Stimulated activated CD4-positive, alpha-beta T cell treated with anti-CD3 and anti-CD28 coated beads, Interleukin-15, amount 100 ng/mL, for 1 hour (primary cell): Measurements from ENCODE around the gene COL20A1.
A peak's percentile ranks its signal among the peaks of the same experiment; 100 is the strongest.

Experiments
- DNase-seq, 2 donors: peaks; one replicate each; pipeline ENCODE4 v3.0.0-alpha.2; 2020; ENCODE audit warnings: low read depth in 1 of 2, low spot score in 1 of 2

The COL20A1 gene

GRCh38 chr20:63261060-63261794 lies 31.8 kb upstream of the COL20A1 start:
- DNase-seq: no peak

- DNase-seq: no peak
Measured at GRCh38 chr20:63261795-63262528, 31.0 kb upstream of the COL20A1 start.

GRCh38 chr20:63262836-63263235 lies 30.1 kb upstream of the COL20A1 start:
- DNase-seq: no peak

- DNase-seq: no peak
Measured at GRCh38 chr20:63264000-63264399, 29.0 kb upstream of the COL20A1 start.

- DNase-seq: no peak
Measured at GRCh38 chr20:63264519-63264918, 28.5 kb upstream of the COL20A1 start.

GRCh38 chr20:63265891-63266515 lies 27.0 kb upstream of the COL20A1 start:
- DNase-seq: no peak

- DNase-seq: no peak
Measured at GRCh38 chr20:63267691-63268090, 25.3 kb upstream of the COL20A1 start.

- DNase-seq: no peak
Measured at GRCh38 chr20:63268256-63268655, 24.7 kb upstream of the COL20A1 start.

- DNase-seq: no peak
Measured at GRCh38 chr20:63268671-63269439, 24.1 kb upstream of the COL20A1 start.

GRCh38 chr20:63269724-63270123 lies 23.3 kb upstream of the COL20A1 start:
- no peak for DNase-seq

- DNase-seq: no peak
Measured at GRCh38 chr20:63270606-63271325, 22.2 kb upstream of the COL20A1 start.

- DNase-seq: peak; percentile 78 to 84
Measured at GRCh38 chr20:63272105-63273058, 20.6 kb upstream of the COL20A1 start, which contains the start of gene ARFGAP1. Gene ARFGAP1 (plus strand): TSS chr20:63272813. CDS start chr20:63275581, 2,768 bp downstream.

- DNase-seq: no peak
Measured at GRCh38 chr20:63273059-63273579, 19.9 kb upstream of the COL20A1 start.

GRCh38 chr20:63273635-63274380 lies 19.2 kb upstream of the COL20A1 start:
- no peak for DNase-seq

GRCh38 chr20:63274381-63275228 lies 18.4 kb upstream of the COL20A1 start:
- DNase-seq: no peak

- DNase-seq: no peak
Measured at GRCh38 chr20:63275825-63276224, 17.2 kb upstream of the COL20A1 start.

- no peak for DNase-seq
Measured at GRCh38 chr20:63276956-63277355, 16.0 kb upstream of the COL20A1 start.
